ENCODE data around the gene HBG1.

HBG1 gene

GRCh38 chr11:5245155-5245554 is 4.5 kb downstream of the HBG1 start:
- no peak for DNase-seq

DNA sequence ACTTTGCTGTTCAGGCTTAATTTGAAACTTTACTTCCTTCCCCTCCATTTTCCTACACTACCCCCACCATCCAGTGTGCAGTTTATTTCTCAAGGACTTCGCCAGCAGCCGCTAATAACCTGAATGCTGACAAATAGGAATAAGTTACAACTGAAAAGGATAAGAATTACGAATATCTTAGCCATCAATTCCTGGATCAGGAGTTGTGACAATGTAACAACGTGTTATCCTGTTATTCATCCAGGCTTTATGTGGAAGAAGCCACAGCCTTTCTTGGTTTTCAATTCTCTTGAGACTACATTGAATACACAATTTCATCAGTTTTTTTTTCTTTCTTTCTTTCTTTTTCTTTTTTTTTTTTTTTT is 5.9 kb downstream of the HBG1 start:
- no peak for DNase-seq

DNA sequence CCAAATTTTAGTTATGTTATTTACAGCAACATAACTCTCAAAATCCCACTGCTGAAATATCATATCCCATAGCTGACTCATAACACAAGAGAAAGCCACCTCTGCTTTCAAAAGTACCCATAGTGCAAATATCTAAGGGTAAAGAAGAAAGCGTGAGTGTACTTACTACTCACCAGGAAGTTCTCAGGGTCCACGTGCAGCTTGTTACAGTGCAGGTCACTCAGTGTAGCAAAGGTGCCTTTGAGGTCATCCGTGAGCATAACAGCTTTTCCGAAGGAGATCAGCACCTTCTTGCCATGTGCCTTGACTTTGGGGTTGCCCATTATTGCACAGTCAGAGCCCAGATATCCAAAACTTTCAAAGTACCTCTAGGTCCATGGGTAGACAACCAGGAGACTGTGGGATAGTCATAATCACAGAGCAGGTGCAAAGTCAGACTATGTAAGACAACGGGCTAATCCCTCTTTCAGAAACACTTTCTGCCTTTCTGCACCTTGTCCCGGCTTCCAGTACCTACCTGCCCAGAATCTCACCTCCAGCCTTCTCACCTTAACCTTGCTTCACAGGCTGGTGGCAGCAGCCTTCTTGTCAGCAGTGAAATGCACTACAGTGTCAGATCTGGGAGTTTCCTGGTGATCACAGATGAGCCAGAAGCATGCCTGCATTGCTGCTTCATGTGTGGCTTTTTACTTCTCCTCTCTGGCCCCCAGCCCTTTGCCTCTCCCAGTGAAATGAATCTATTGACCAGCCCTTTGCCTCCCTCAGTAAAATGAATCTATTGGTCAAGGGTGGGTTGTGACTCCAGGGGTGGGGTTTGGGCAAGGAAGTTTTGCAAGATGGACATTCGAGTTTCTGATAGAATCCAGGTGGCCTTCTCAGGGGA is 6.5 kb downstream of the HBG1 start:
- no peak for DNase-seq

DNA sequence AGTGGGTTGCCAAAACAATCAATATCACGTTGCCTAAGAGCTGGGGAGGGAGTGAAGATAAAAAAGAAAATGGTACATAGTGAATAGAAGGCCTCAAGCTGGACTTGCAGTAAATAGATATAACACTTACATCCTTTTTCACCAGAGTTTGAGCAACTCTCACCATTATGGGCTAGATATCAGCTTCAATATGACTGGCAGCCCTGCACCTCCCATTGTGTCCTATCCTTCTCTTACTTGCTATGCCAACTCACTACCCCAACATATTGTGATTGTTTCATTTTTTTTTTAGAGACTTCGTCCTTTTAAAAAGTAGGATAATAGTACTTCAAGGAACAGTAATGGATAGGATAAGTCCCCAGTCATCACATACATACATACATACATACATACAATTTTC is 7.4 kb downstream of the HBG1 start:
- DNase-seq, result no peak

GRCh38 chr11:5241458-5241857 is 8.2 kb downstream of the HBG1 start:
- DNase-seq, result no peak

GRCh38 chr11:5240458-5240857 is 9.2 kb downstream of the HBG1 start:
- DNase-seq, result no peak

- no peak for DNase-seq
Measured at GRCh38 chr11:5240056-5240455, 9.6 kb downstream of the HBG1 start.

GRCh38 chr11:5239046-5239445 is 10.6 kb downstream of the HBG1 start:
- no peak for DNase-seq

DNA sequence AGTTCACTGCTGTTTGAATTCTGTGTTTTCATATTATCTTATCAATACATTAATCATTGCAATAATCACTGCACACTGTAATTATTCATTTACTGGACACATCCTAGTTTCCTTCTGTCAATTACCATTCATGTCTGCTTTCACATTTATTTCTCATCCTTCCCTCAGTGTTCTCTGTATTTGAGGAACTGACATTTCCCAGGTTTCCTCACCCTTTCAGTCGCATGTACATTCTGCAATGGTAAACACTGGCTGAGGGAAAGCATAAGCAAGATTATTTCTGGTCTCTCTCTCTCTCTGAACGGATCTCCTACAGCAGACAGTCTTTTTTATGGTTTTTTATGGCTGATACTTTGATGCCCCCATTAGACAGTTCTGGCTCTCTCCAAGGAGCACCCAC is 11.2 kb downstream of the HBG1 start:
- DNase-seq, result no peak

- DNase-seq, result no peak
Measured at GRCh38 chr11:5237420-5237819, 12.2 kb downstream of the HBG1 start.

- DNase-seq, result no peak
Measured at GRCh38 chr11:5235364-5236095, 14.1 kb downstream of the HBG1 start.

DNA sequence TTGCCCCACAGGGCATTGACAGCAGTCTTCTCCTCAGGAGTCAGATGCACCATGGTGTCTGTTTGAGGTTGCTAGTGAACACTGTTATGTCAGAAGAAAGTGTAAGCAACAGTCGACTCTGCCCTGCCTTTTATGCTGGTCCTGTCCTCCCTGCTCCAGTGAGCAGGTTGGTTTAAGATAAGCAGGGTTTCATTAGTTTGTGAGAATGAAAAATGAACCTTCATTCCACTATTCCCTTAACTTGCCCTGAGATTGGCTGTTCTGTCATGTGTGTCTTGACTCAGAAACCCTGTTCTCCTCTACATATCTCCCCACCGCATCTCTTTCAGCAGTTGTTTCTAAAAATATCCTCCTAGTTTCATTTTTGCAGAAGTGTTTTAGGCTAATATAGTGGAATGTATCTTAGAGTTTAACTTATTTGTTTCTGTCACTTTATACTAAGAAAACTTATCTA is 15.2 kb downstream of the HBG1 start, which contains the start of gene HBD:
HBD (minus strand) TSS at position 103 of the 454 bp plus-strand sequence; CDS start at position 53, 50 bp downstream.
- no peak for DNase-seq

GRCh38 chr11:5233307-5233706 is 16.4 kb downstream of the HBG1 start:
- no peak for DNase-seq

- DNase-seq, result no peak
Measured at GRCh38 chr11:5232821-5233220, 16.8 kb downstream of the HBG1 start.

- no peak for DNase-seq
Measured at GRCh38 chr11:5232176-5232575, 17.5 kb downstream of the HBG1 start.

DNA sequence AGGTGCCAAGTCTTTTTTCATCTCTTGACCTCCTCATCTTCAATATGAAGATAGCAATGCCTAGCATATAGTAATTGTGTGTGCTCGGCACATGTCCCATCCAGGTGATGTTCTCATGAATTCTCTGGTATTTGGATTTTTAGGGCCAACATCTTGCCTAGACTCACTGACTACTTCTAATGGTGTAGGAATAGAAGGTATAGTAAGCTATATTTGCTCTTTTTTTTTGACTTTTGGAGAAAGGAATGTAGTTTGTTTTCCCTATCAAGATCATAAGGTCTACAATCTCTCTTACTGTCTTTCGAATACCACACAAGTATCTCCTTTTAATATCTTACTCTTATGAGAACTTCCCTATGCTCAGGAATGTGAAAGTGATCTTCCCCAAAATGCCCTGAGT is 18.5 kb downstream of the HBG1 start:
- DNase-seq, result no peak

DNA sequence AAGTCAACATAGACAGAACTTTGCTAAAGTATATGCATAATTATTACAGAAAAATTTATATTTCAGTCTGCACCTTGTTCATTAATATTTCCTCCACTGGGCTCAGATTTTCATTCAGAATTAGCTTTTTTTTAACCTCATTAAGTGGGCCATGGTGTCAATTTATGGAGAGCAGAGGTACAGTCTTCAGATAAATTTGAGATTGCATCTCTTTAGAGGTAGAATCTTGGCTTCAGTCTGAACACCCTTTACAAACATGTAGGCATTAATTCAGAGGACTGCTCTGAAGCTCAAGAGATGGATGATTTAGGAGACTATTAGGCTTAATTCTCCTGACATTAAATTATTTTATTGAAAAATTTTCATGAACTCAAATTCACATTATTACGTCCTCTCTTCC is 19.4 kb downstream of the HBG1 start:
- no peak for DNase-seq

DNA sequence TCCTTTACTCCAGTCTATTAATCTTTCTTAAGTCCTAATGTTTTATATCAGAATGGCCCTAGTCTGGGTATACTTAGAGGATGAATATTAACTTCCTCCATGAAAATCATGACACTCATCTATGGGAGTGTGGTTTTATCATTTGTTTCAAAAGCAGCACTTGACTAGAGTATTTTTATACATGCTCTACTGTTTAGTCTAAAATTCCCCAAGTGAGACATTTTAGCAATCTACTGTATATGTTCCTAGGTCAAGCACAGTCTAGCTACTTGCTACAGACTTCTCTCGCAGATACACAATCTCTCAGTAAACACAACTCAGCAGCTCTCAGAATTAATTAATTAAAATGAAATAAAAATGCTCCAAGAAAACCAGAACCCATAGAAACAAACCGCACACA is 19.9 kb downstream of the HBG1 start:
- no peak for DNase-seq

DNA sequence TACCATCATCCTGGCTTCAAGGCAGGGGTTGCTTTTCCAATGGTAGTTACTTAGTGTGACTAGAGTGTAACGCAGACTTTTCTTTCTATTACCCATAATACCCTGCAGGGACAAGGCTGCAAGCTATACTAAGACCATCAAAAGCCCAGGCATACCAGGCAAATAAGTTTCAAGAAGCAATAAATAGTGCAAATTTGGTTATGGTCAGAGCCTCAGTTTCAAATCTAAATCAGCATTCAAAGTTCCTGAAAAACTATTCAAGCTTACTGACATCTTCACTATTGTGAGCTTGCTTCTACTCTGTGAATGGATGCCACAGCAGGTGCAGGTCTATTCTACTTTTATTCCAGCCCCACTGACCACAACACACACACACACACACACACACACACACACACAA is 20.3 kb downstream of the HBG1 start:
- DNase-seq, result no peak

GRCh38 chr11:5228124-5228523 is 21.5 kb downstream of the HBG1 start:
- no peak for DNase-seq

DNA sequence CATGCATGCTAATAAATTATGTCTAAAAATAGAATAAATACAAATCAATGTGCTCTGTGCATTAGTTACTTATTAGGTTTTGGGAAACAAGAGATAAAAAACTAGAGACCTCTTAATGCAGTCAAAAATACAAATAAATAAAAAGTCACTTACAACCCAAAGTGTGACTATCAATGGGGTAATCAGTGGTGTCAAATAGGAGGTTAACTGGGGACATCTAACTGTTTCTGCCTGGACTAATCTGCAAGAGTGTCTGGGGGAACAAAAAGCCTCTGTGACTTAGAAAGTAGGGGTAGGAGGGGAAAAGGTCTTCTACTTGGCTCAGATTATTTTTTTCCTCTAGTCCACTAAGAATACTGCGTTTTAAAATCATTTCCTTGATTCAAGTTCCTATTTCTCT is 22.0 kb downstream of the HBG1 start:
- DNase-seq, result no peak

DNA sequence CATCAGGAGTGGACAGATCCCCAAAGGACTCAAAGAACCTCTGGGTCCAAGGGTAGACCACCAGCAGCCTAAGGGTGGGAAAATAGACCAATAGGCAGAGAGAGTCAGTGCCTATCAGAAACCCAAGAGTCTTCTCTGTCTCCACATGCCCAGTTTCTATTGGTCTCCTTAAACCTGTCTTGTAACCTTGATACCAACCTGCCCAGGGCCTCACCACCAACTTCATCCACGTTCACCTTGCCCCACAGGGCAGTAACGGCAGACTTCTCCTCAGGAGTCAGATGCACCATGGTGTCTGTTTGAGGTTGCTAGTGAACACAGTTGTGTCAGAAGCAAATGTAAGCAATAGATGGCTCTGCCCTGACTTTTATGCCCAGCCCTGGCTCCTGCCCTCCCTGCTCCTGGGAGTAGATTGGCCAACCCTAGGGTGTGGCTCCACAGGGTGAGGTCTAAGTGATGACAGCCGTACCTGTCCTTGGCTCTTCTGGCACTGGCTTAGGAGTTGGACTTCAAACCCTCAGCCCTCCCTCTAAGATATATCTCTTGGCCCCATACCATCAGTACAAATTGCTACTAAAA is 22.8 kb downstream of the HBG1 start, which contains the start of gene HBB:
HBB (minus strand) TSS at position 340 of the 579 bp plus-strand sequence; CDS start at position 290, 50 bp downstream.
- no peak for DNase-seq

- DNase-seq, result no peak
Measured at GRCh38 chr11:5225480-5225871, 24.2 kb downstream of the HBG1 start.

Measured in stimulated activated CD4-positive, alpha-beta T cell treated with anti-CD3 and anti-CD28 coated beads, Interleukin-4, amount 100 ng/mL, for 24 hours (primary cell).